T-helper 17 cell (primary cell): ENCODE results near the gene CHGA. TPM values are rescaled to one million over a fixed set of nuclear protein-coding genes. Genes with fewer than 3 reads are reported as not detected.

Source experiments
- ATAC-seq: fragments of 150-1000 bp; cut with Tn5 transposase; 2 replicates; pipeline ENCODE4 v1.10.0; 2021; ENCODE audit warnings: mild to moderate bottlenecking, moderate library complexity
- DNase-seq, 3 donors: peaks; one replicate each; pipeline versions ENCODE4 v3.0.0 to v3.0.0-alpha.2; 2020 to 2021
- H3K9me3 ChIP-seq: one replicate; pipeline ENCODE4 v1.7.0; 2013; ENCODE audit warnings: low read length, mild to moderate bottlenecking; ENCODE audit not compliant: control insufficient read depth, poor library complexity, severe bottlenecking
- H3K27ac Mint-ChIP-seq: one replicate; pipeline ENCODE4 v1.8.0; 2022; ENCODE audit warnings: mild to moderate bottlenecking, moderate library complexity, mixed read lengths
- H3K27me3 Mint-ChIP-seq: one replicate; pipeline ENCODE4 v1.8.0; 2022; ENCODE audit warnings: mixed read lengths
- H3K36me3 Mint-ChIP-seq: one replicate; pipeline ENCODE4 v1.8.0; 2022; ENCODE audit warnings: low read depth, mixed read lengths
- H3K4me1 Mint-ChIP-seq: one replicate; pipeline ENCODE4 v1.8.0; 2022; ENCODE audit warnings: mild to moderate bottlenecking, mixed read lengths
- H3K4me3 Mint-ChIP-seq: one replicate; pipeline ENCODE4 v1.8.0; 2022; ENCODE audit warnings: mild to moderate bottlenecking, moderate library complexity, mixed read lengths
- total RNA-seq, 4 donors: library from RNA in 2 of 4; stranded (reverse) in 2 of 4; gene quantifications; one replicate each; pipeline ENCODE4 v1.2.3 and lab custom pipeline; 2022 to 2026

Gene CHGA
- total RNA-seq, 2 donors from 2014 or later, result not detected

DNA sequence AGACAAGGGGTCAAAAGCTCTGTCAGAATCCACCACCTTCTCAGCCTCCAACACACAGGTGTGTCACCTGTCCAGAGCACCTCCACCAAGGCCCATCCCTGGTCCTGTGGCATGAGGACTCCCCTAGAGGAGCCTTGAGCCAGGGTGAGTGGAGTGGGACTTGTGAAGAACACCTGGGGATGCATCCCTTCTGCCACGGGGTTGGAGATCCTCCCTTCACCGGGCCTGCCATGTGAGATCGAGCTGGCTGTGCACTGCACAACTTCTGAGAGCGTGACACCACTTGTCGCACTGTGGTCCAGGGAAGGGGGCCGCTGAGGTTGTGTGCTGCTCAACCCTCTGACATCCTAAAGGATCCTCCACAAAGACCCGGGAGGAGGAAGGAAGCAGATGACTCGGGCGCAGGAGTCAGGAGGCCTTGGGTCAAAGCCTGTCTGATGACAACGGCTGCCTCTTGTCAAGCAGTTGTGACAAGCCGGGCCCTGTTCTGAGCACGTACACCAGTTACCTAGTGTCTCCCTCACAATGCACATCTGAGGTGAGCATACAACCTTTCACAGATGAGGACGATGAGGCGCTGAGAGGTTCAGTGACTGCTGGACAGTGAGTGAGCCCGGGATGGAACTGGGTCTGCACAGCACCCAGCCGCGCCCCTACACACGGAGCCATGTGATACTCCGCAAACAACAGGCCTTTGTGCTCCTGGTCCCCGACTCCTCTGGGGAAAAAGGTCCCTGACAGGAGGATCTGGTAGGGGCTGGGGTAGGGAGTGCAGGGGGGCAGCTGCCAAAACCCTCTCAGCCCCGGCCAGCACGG is 35.6 kb downstream of the CHGA start:
- no peaks in the 10 kb centered on the region for H3K27me3 Mint-ChIP-seq
- H3K27ac Mint-ChIP-seq, result no peak overlapping the region
- DNase-seq, result no peak
- H3K4me1 Mint-ChIP-seq, result no peaks in the 10 kb centered on the region
- no peaks in the 10 kb centered on the region for H3K9me3 ChIP-seq
- peaks cover 9% of the 10 kb centered on the region for H3K36me3 Mint-ChIP-seq
- no peak overlapping the region for H3K4me3 Mint-ChIP-seq
- no peak for ATAC-seq

DNA sequence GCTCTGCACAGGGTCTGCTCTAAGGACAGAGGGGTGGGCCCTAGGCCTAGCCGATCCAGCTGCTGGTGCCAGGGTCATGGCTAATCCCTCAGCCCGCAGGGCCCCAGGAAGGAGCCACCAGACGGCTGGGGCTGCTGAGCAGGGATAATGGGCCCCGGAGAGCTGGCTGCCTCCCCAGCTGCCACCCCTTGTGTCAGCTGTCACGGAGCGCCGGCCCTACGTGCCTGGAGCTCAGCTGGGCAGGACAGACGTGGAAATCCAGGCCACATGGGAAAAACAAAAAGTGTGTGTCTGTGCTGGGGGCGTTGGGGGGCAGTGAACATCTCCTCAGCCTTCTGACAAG is 36.2 kb downstream of the CHGA start:
- peaks cover 9% of the 10 kb centered on the region for H3K36me3 Mint-ChIP-seq
- H3K27me3 Mint-ChIP-seq, result no peaks in the 10 kb centered on the region
- no peak overlapping the region for H3K27ac Mint-ChIP-seq
- H3K9me3 ChIP-seq, result no peaks in the 10 kb centered on the region
- H3K4me1 Mint-ChIP-seq, result no peaks in the 10 kb centered on the region
- ATAC-seq, result no peak
- H3K4me3 Mint-ChIP-seq, result no peak overlapping the region
- DNase-seq, result no peak

GRCh38 chr14:92959761-92960680 is 37.1 kb downstream of the CHGA start:
- Mint-ChIP-seq H3K36me3 (peaks cover 9% of the 10 kb centered on the region), H3K27ac (no peak overlapping the region), H3K4me1 (no peaks in the 10 kb centered on the region), H3K27me3 (no peaks in the 10 kb centered on the region), H3K4me3 (no peak overlapping the region)
- no peaks in the 10 kb centered on the region for H3K9me3 ChIP-seq
- DNase-seq (no peak), ATAC-seq (no peak)

DNA sequence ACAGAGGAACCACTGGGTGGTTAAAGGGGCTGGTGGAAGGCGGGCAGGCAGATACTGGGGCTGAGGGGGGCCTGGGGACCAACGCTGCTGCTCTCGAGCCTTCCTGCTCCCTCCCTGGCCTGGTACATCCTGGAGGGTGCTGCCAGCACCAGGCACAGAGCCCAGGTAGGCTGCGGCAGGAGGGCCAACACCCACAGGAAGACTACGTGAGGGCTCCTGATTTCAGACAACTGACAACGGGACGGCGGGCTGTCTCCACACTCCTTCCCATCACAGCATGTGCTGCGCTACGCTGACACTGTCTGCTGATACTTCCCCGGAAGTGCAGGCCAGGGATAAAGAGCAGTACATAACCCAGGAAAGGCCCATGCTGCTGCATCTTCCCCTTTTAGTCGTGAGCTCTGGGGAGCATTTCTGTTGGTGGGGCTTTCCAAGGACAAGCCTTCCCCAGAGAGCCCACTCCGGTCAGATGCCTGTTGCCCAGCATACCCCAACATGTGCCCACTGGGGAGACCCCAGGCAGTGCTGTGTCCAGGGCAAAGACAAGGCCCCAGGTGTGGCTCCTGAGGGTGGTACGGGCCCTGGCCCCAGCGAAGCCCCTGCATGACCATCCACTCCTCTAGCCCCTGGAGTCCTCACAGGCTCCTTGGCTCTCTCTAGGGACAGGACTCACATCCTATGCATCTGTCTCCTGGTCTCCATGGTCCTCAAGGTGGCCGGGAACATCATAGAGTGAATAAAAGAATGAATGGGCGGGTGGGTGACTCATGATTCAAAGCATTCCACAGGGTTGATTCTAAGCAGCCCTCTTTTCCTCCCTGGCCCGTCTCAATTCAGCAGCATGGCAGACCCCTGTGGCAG is 38.0 kb downstream of the CHGA start:
- Mint-ChIP-seq H3K36me3 (peaks cover 9% of the 10 kb centered on the region), H3K4me1 (no peaks in the 10 kb centered on the region), H3K4me3 (no peak overlapping the region), H3K27me3 (no peaks in the 10 kb centered on the region), H3K27ac (no peak overlapping the region)
- H3K9me3 ChIP-seq, result no peaks in the 10 kb centered on the region
- DNase-seq (no peak), ATAC-seq (no peak)

GRCh38 chr14:92961567-92961855 is 38.6 kb downstream of the CHGA start:
- no peaks in the 10 kb centered on the region for H3K27me3 Mint-ChIP-seq
- peaks cover 9% of the 10 kb centered on the region for H3K36me3 Mint-ChIP-seq
- no peaks in the 10 kb centered on the region for H3K4me1 Mint-ChIP-seq
- DNase-seq (no peak), ATAC-seq (no peak)
- no peaks in the 10 kb centered on the region for H3K9me3 ChIP-seq
- H3K27ac Mint-ChIP-seq, result no peak overlapping the region
- H3K4me3 Mint-ChIP-seq, result no peak overlapping the region

DNA sequence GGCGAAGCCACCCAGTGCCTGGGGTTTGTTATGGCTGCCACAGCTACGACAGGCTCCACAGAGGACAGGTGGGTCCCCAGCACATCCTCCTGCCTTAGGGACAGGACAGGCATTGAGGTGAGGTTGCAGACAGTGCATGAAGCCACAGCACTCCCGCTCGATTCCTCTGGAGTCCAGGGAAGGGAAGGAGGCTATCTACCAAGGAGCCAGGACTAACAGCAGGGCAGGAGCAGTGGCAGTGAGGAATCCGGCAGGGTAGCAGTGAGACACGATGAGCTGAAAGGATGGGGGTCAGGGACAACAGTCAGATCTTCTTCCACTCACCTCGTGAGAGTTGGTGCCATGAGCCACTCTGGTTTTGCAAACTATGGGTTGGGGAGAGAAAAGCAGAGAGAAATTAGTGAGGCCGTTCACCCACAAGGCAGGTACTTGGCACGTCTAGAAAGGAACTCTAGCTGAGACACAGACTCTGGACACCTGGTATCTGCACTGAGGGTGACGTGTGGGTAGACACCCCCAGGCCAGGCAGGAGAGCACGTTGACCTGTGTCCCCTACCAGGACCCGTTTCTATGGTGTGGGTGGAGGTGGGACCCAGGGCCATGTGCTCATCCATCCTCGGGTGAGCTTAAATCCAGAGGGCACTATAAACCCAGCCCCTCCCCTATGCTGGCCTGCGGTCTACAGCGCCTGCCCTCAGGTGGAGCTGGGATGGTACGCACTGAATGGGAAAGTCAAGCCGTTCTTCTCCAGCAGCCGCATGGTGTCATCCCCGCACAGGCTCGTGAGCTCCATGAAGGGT is 39.3 kb downstream of the CHGA start:
- peaks cover 7% of the 10 kb centered on the region for H3K36me3 Mint-ChIP-seq
- H3K4me3 Mint-ChIP-seq, result no peak overlapping the region
- H3K4me1 Mint-ChIP-seq, result no peaks in the 10 kb centered on the region
- no peaks in the 10 kb centered on the region for H3K27me3 Mint-ChIP-seq
- no peak for DNase-seq
- H3K27ac Mint-ChIP-seq, result no peak overlapping the region
- H3K9me3 ChIP-seq, result no peaks in the 10 kb centered on the region
- no peak for ATAC-seq

DNA sequence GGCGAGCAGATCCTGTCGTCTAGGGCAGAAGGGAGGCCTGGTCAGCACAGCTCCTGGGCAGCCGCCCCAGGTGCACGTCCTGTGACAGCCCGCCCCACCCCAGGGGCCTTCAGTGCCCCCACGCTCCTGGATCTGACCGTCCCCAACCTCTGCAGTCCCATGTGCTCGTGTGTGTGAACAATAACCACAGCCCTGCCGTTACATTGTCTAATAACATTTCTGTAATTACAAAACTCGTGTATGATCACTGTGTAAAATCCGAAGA is 39.8 kb downstream of the CHGA start:
- H3K9me3 ChIP-seq, result no peaks in the 10 kb centered on the region
- Mint-ChIP-seq H3K4me3 (no peak overlapping the region), H3K27me3 (no peaks in the 10 kb centered on the region), H3K4me1 (no peaks in the 10 kb centered on the region), H3K36me3 (peaks cover 7% of the 10 kb centered on the region), H3K27ac (no peak overlapping the region)
- no peak for ATAC-seq
- no peak for DNase-seq

GRCh38 chr14:92963301-92964123 is 40.6 kb downstream of the CHGA start:
- H3K9me3 ChIP-seq, result no peaks in the 10 kb centered on the region
- no peak overlapping the region for H3K27ac Mint-ChIP-seq
- no peaks in the 10 kb centered on the region for H3K4me1 Mint-ChIP-seq
- H3K36me3 Mint-ChIP-seq, result peaks cover 7% of the 10 kb centered on the region
- no peak overlapping the region for H3K4me3 Mint-ChIP-seq
- ATAC-seq (no peak), DNase-seq (no peak)
- no peaks in the 10 kb centered on the region for H3K27me3 Mint-ChIP-seq

DNA sequence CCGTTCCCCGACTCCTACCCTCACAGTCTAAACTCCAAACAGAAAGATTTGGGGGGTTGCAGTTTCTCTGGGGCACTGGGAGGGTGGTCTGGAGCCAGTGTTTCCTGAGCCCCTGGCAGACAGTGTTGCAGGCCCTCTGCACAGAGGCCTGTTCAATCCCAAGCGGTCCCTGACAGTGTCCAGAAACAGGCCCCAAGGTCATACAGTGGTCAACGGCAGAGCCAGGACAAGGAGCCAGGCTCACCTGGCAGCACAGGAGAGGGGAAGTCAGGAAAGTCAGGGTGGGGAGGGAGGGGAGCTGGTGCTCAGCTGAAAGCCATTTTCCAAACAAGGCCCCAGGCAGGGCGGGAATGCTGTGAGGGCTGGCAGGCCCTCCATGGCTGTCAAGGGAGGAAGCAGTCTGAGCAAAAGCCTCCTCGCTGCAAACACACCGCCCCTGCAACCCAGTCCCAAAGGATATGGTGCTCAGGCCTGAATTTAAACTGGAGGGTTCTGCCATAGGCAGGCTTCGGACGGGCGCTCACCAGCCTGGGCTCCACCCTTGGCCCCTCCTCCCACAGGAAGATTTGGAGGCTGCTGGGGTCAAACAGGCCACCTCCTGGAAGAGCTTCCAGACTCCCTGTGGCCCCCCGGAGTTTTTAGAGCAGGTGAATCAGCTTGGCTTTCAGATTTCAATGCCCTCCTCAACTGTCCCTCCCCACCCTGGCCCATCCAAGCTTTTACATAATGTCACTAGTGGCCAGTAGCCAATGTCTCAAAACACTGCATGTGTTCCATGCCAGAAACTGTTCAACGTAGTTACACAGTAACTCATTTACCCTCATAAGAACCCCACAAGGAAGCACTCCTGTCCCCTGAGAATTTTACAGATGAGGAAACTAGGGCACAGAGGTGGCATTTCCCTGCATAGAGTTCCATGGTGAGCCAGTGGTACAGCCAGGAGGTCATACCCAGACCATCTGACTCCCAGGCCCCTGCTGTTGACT is 41.5 kb downstream of the CHGA start:
- ATAC-seq, result no peak
- H3K4me3 Mint-ChIP-seq, result no peak overlapping the region
- no peak for DNase-seq
- no peaks in the 10 kb centered on the region for H3K27me3 Mint-ChIP-seq
- H3K9me3 ChIP-seq, result no peaks in the 10 kb centered on the region
- no peak overlapping the region for H3K27ac Mint-ChIP-seq
- H3K4me1 Mint-ChIP-seq, result no peaks in the 10 kb centered on the region
- peaks cover 7% of the 10 kb centered on the region for H3K36me3 Mint-ChIP-seq

DNA sequence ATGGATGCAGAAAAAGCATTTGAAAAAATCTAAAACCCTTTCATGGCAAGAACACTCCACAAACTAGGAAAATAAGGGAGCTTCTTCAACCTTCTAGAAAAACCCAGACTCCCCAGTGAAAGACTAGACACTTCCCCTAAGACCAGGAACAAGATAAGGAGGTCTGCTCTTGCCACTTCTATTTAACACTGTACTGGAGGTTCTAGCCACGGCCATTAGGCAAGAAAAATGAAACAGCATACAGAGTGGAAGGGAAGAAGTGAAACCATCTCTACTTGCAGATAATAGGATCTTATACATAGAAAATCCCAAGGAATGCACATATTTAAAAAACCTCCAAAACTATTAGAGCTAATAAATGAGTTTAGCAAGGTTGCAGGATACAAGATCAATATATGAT is 42.3 kb downstream of the CHGA start:
- no peaks in the 10 kb centered on the region for H3K4me1 Mint-ChIP-seq
- DNase-seq (no peak), ATAC-seq (no peak)
- peaks cover 7% of the 10 kb centered on the region for H3K36me3 Mint-ChIP-seq
- H3K27me3 Mint-ChIP-seq, result no peaks in the 10 kb centered on the region
- H3K27ac Mint-ChIP-seq, result no peak overlapping the region
- no peak overlapping the region for H3K4me3 Mint-ChIP-seq
- H3K9me3 ChIP-seq, result no peaks in the 10 kb centered on the region

DNA sequence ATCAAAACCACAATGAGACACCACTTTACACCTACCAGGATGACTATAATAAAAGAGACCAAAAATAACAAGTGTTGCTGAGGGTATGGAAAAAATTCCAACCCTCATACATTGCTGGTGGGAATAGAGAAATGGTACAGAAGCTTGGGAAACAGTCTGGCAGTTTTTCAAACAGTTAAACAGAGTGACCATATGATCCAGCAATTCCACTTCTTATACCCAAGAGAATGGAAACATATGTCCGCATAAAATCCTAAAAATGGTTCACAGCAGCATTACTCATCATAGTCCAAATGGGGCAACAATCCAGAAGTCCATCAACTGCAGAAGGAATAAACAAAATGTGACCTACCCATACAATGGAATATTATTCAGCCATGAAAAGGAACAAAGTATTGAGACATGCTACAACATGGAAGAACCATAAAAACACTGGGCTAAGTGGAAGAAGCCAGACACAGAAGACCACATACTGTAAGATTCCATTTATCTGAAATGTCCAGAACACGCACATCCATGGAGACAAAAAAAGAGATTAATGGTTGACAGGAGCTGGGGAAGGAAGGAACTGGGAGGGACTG is 44.5 kb downstream of the CHGA start:
- H3K4me3 Mint-ChIP-seq, result no peak overlapping the region
- H3K27me3 Mint-ChIP-seq, result no peaks in the 10 kb centered on the region
- H3K4me1 Mint-ChIP-seq, result peaks cover 2% of the 10 kb centered on the region
- ATAC-seq, result no peak
- no peak for DNase-seq
- no peaks in the 10 kb centered on the region for H3K9me3 ChIP-seq
- H3K27ac Mint-ChIP-seq, result no peak overlapping the region
- no peaks in the 10 kb centered on the region for H3K36me3 Mint-ChIP-seq
